Skeletal muscle tissue (tissue), 4 donors: Measurements from ENCODE around the gene TMEM131L. TPM values are rescaled to one million over a fixed set of nuclear protein-coding genes. Genes with fewer than 3 reads are reported as not detected.

Source experiments
- H3K27ac ChIP-seq: one replicate; pipeline ENCODE4 v1.7.0; 2013; ENCODE audit warnings: mild to moderate bottlenecking, low read depth, low read length, inconsistent platforms
- H3K27me3 ChIP-seq, 3 donors: one replicate each; pipeline ENCODE4 v1.7.0; 2013; ENCODE audit warnings: low read length in 3 of 3; ENCODE audit not compliant: control insufficient read depth in 3 of 3, insufficient read depth in 3 of 3
- H3K36me3 ChIP-seq, 3 donors: one replicate each; pipeline ENCODE4 v1.7.0; 2013; ENCODE audit warnings: low read length in 3 of 3; ENCODE audit not compliant: control insufficient read depth in 3 of 3, insufficient read depth in 3 of 3
- H3K4me1 ChIP-seq, 3 donors: one replicate each; pipeline ENCODE4 v1.7.0; 2013; ENCODE audit warnings: low read length in 3 of 3, mild to moderate bottlenecking in 3 of 3; ENCODE audit not compliant: control insufficient read depth in 3 of 3, insufficient read depth in 3 of 3
- H3K4me3 ChIP-seq, 3 donors: one replicate each; pipeline ENCODE4 v1.7.0; 2013; ENCODE audit warnings: low read length in 3 of 3
- H3K9ac ChIP-seq, 3 donors: one replicate each; pipeline ENCODE4 v1.7.0; 2013; ENCODE audit warnings: low read length in 3 of 3, mild to moderate bottlenecking in 3 of 3, moderate library complexity in 2 of 3, low read depth in 1 of 3
- H3K9me3 ChIP-seq, 3 donors: one replicate each; pipeline ENCODE4 v1.7.0; 2013; ENCODE audit warnings: low read length in 3 of 3; ENCODE audit not compliant: control insufficient read depth in 3 of 3
- total RNA-seq: library from RNA; depleted of rRNA; stranded (reverse); fragments of >200 nt; gene quantifications from one replicate; pipeline ENCODE4 v1.2.3, GENCODE V29; 2014
- donor health status: Osteomylitis.

TMEM131L gene
- total RNA-seq, 1 donor from 2014 or later = 69.4 TPM

GRCh38 chr4:153579872-153580271, 113.7 kb downstream of the TMEM131L start:
- Histone ChIP-seq H3K36me3 (peaks cover 1 to 19% (median 12%) of the 10 kb centered on the region in 3 donors), H3K27me3 (no peaks in the 10 kb centered on the region), H3K4me3 (no peak overlapping the region), H3K9me3 (no peaks in the 10 kb centered on the region), H3K4me1 (peaks cover 4 to 13% (median 6%) of the 10 kb centered on the region in 3 donors), H3K9ac (no peak overlapping the region), H3K27ac (no peak overlapping the region)

DNA sequence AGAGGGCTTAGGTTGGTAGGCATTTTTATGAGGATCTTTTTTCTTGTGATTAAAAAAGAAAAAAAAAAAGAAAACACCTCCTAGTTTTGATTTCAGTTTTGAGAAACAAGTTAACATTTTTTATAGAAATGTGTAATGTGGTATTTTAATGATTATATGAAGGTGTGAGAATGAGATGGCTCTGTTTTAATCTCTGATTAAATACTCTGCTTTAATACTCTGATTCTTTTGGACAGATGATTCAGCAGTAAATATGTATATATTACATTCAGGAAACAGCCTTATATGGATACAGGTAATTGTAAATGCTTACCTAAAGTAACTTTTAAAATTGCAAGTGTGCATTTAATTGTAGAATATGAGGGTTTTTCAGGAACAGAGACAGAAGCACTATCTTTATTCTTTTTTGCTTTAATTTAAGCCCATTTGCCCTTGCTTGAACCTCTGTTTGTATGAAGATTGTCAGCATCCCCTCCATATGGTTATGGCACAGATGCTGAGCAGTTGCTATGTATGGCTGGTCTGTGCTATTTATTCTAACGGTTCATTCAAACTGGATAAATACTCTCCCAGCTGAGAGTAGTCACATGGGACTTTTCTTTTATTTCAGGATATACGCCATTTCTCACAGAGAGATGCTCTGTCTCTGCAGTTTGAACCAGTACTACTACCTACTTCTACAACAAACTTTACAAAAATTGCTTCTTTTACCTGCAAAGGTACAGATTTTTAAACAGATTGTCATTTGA, 117.0 kb downstream of the TMEM131L start:
- H3K4me1 ChIP-seq = peaks cover 0 to 5% (median 0%) of the 10 kb centered on the region in 3 donors
- H3K9me3 ChIP-seq = no peaks in the 10 kb centered on the region
- no peak overlapping the region for H3K4me3 ChIP-seq
- no peak overlapping the region for H3K27ac ChIP-seq
- no peaks in the 10 kb centered on the region for H3K27me3 ChIP-seq
- peaks cover 8 to 25% (median 17%) of the 10 kb centered on the region in 3 donors for H3K36me3 ChIP-seq
- H3K9ac ChIP-seq = no peak overlapping the region

DNA sequence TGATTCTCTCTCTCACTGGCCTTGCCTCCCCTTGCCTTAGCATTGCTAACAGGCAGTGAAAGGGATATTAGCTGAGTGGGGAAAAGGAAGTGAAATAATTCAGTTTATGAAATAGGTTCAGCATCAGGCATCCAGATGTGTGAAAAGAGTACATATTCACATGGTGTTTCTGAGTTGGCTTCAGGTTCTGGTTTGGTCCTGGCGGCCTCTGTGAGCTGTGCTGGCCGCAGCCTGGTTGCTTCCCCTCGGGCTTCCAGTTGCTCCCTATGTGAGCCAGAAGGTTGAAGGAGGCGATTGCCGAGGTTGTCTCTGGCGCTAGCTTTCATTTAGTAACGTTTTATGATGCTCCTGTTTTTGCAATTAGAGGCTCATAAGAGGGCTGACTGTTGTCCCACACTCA, 118.9 kb downstream of the TMEM131L start:
- Histone ChIP-seq H3K36me3 (peaks cover 15 to 36% (median 23%) of the 10 kb centered on the region in 3 donors), H3K27ac (no peak overlapping the region), H3K9ac (no peak overlapping the region)

DNA sequence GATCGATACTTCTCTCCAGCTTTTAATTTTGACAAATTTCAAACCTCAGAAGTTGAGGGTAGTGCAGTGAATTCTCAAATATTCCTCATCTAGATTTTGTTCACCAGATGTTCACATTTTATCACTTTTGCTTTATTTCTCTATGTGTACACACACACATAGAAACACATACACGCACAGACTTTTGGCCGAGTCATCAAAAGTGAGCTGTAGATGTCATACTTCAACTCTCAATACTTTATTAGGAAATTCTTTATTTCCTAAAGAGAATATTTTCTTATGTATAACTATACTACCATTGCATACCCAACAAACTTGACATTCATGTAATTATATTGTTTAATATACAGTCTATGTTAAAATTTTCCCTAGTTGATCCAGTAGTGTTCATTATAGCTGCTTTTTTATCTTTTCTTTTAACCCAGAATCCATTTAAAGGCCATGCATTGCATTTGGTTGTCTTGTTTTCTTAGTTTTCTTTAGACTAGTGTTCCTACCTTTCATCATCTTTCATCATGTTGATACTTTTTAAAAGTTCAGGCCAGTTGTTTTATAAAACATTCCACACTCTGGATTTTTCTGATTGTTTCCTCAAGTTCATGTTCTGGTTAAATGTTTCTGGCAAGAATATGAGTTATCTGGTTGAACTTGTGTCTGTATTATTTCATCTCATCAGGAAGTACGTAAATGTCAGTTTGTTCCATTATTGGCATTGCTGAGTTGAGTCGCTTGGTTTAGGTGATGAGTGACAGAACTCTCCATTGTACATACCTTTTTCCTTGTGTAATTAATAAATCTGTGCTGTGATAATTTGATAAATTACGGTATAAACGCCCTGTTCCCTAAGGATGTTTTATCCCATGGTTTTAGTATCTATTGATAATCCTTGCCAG, 123.8 kb downstream of the TMEM131L start:
- no peaks in the 10 kb centered on the region for H3K27me3 ChIP-seq
- no peak overlapping the region for H3K4me3 ChIP-seq
- H3K36me3 ChIP-seq = peaks cover 19 to 33% (median 22%) of the 10 kb centered on the region in 3 donors
- H3K9me3 ChIP-seq = no peaks in the 10 kb centered on the region
- H3K4me1 ChIP-seq = peaks cover 4 to 14% (median 5%) of the 10 kb centered on the region in 3 donors
- no peak overlapping the region for H3K27ac ChIP-seq
- H3K9ac ChIP-seq = no peak overlapping the region

More for the DNA sequence above, 118.9 kb downstream of the TMEM131L start:
- Histone ChIP-seq H3K4me3 (no peak overlapping the region), H3K27me3 (no peaks in the 10 kb centered on the region), H3K9me3 (no peaks in the 10 kb centered on the region), H3K4me1 (no peaks in the 10 kb centered on the region)

- H3K27me3 ChIP-seq = no peaks in the 10 kb centered on the region
- no peak overlapping the region for H3K27ac ChIP-seq
- no peaks in the 10 kb centered on the region for H3K9me3 ChIP-seq
- H3K4me1 ChIP-seq = peaks cover 4 to 14% (median 5%) of the 10 kb centered on the region in 3 donors
- peaks cover 19 to 37% (median 19%) of the 10 kb centered on the region in 3 donors for H3K36me3 ChIP-seq
- H3K9ac ChIP-seq = no peak overlapping the region
- no peak overlapping the region for H3K4me3 ChIP-seq
These were observed 125.3 kb downstream of the TMEM131L start for GRCh38 chr4:153591441-153591840.

DNA sequence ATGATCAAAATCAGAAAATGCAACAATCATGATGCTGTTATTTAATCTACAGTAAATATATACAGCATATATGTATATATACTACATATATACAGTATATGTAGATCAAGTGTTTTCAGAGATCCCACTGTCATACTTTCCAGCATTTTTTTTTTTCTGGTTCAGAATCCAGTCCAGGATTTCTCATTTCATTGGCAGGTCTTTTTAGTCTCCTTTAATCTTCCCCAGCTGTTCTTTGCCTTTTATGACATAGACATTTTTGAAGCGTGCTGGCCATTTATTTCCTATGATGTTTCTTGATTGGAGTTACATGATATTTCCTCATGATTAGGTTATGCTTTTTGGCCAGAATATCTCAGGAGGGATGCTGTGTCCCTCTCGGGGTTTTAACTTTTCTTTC, 125.9 kb downstream of the TMEM131L start:
- H3K36me3 ChIP-seq = peaks cover 16 to 42% (median 21%) of the 10 kb centered on the region in 3 donors
- H3K27ac ChIP-seq = peak overlapping the region; percentile 82

GRCh38 chr4:153593161-153593560, 127.0 kb downstream of the TMEM131L start:
- peaks cover 4 to 14% (median 5%) of the 10 kb centered on the region in 3 donors for H3K4me1 ChIP-seq
- no peaks in the 10 kb centered on the region for H3K27me3 ChIP-seq
- H3K9me3 ChIP-seq = no peaks in the 10 kb centered on the region
- H3K4me3 ChIP-seq = no peak overlapping the region
- no peak overlapping the region for H3K9ac ChIP-seq
- H3K27ac ChIP-seq = peak overlapping the region; percentile 82
- H3K36me3 ChIP-seq = peaks cover 22 to 49% (median 30%) of the 10 kb centered on the region in 3 donors

More for the DNA sequence above, 125.9 kb downstream of the TMEM131L start:
- no peak overlapping the region for H3K4me3 ChIP-seq
- H3K4me1 ChIP-seq = peaks cover 4 to 14% (median 5%) of the 10 kb centered on the region in 3 donors
- no peaks in the 10 kb centered on the region for H3K27me3 ChIP-seq
- H3K9ac ChIP-seq = no peak overlapping the region
- no peaks in the 10 kb centered on the region for H3K9me3 ChIP-seq

DNA sequence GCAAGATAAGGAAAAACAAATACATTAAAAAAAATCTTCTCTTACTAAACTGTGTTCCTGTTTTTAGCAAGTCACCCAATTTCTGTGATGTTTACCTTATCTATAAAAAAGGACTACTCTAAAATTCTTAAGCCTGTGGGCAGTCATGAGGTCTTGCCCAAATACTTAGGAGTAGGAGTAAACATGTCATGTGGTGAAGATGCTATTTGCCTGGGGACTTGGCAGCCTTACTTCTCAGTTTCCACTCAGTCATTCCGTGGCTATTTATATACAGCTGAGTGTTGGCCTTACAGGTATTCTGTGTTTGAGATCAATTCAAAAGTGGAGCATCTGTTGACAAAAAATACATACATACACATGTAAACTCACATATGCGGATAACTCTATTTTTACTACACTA, 128.1 kb downstream of the TMEM131L start:
- Histone ChIP-seq H3K4me3 (no peak overlapping the region), H3K27ac (peak overlapping the region; percentile 82), H3K9me3 (no peaks in the 10 kb centered on the region), H3K4me1 (peaks cover 4 to 14% (median 5%) of the 10 kb centered on the region in 3 donors), H3K27me3 (no peaks in the 10 kb centered on the region), H3K9ac (no peak overlapping the region), H3K36me3 (peaks cover 25 to 57% (median 36%) of the 10 kb centered on the region in 3 donors)

DNA sequence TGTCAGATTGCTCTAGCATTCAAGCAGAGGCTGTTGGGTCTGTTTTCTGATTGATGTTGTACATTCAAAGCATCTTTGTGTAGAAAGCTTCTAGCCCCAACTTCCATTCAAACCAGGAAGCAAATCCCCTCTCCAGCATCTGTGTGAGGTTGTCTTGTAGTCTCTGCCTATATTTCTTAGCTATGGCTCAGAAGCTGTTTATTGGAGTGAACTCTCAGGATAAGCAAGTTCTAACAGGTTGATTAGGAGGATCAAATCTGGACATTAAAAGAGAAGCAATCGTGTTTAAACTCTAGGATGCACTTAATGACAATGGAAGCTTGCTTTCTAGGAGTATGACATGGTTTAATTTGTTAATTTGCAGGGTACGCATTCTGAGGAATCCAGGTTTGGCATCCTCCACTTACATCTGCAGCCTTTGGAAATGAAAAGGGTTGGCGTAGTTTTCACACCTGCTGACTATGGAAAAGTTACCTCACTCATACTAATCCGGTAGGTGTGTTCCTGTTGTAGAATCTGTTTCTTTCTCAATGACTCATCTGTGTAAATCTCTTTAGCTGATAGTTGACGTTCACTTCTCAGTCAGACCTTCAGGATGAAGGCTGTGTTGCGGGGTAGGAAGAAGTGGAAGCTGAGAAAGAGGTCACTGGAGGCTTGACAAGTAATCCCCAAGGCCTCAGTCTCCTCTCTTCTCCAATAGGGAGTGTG, 129.9 kb downstream of the TMEM131L start:
- Histone ChIP-seq H3K36me3 (peaks cover 28 to 46% (median 38%) of the 10 kb centered on the region in 3 donors), H3K9me3 (no peaks in the 10 kb centered on the region), H3K27me3 (no peaks in the 10 kb centered on the region), H3K27ac (peak overlapping the region; percentile 3), H3K9ac (no peak overlapping the region), H3K4me3 (no peak overlapping the region), H3K4me1 (peaks cover 4 to 14% (median 5%) of the 10 kb centered on the region in 3 donors)
